Measurements from ENCODE around the gene NIPBL. TPM values are rescaled to one million over a fixed set of nuclear protein-coding genes. Genes with fewer than 3 reads are reported as not detected.

The NIPBL gene
- total and polyA plus RNA-seq, 2 of the 8 experiments (the other 6 are each of a cell fraction or from before 2014, with no cell fraction given) = 21.1 to 53.5 TPM

GRCh38 chr5:36900283-36900682 lies 23.7 kb downstream of the NIPBL start:
- no peak overlapping the region for H3K18ac ChIP-seq (ENCODE audit: extremely low read depth, low read length)
- H2AFZ ChIP-seq (ENCODE audit: low read length) = no peak overlapping the region
- H2BK5ac ChIP-seq (ENCODE audit: low read depth, low read length) = no peak overlapping the region
- no peak overlapping the region for H3K27ac ChIP-seq (ENCODE audit: low read depth, low read length)
- H3K23ac ChIP-seq (ENCODE audit: insufficient read length) = no peak overlapping the region
- H3K79me2 ChIP-seq (ENCODE audit: control insufficient read depth in 1 of 2, insufficient read depth in 2 of 2, low read length in 2 of 2) = peaks cover 9 to 100% of the 10 kb centered on the region in 2 experiments
- POLR2A ChIA-PET (ENCODE audit: partially characterized antibody) = no interaction called here
- H3K36me3 ChIP-seq (ENCODE audit: control insufficient read depth in 2 of 4, insufficient read depth in 4 of 4, low read length in 3 of 4) = no peaks in the 10 kb centered on the region
- CTCF ChIA-PET (ENCODE audit: partially characterized antibody) = no interaction called here
- H3K56ac ChIP-seq (replicated peaks; ENCODE audit: insufficient read length, low read depth, low read length) = no peak overlapping the region
- H3K79me1 ChIP-seq (ENCODE audit: low read depth, low read length) = no peaks in the 10 kb centered on the region; the same call in none of the 2 replicates
- FAIRE-seq (no peak), DNase-seq (ENCODE audit: low read depth in 1 of 2, low spot score in 2 of 2) (no peak)
- no peaks in the 10 kb centered on the region for H3K4me1 ChIP-seq (replicated peaks in 1 of 4; ENCODE audit: control insufficient read depth in 3 of 4, insufficient read depth in 4 of 4, low read length in 3 of 4)
- no peak overlapping the region for H3K4ac ChIP-seq (replicated peaks; ENCODE audit: insufficient read length, low read depth, low read length)
- no peak overlapping the region for H3K9ac ChIP-seq (replicated peaks in 1 of 4; ENCODE audit: extremely low read depth in 1 of 4, low read depth in 3 of 4, low read length in 3 of 4)
- no peak overlapping the region for H4K8ac ChIP-seq (ENCODE audit: extremely low read depth, insufficient read depth, low read length)
- no peak overlapping the region for H4K5ac ChIP-seq (ENCODE audit: insufficient read length, low read depth, low read length)
- 0 out of 4 replicates have a peak, but pooled peaks cover 0 to 3% of the 10 kb centered on the region in 2 experiments for H3K9me3 ChIP-seq (ENCODE audit: insufficient read depth in 2 of 2, low read depth in 1 of 2, low read length in 1 of 2)
- no peak overlapping the region for H4K91ac ChIP-seq (replicated peaks; ENCODE audit: insufficient read length, low read length)
- H3K23me2 ChIP-seq (ENCODE audit: low read depth, low read length) = no peaks in the 10 kb centered on the region
- 86% methylated on average over 2 of the region's 2 CpGs; no CpG with 5 or more reads in 1 of the 2 experiments for WGBS, 2 experiments (ENCODE audit: extremely low coverage in 1 of 2, insufficient coverage in 1 of 2, insufficient read length in 1 of 2, insufficient replicate concordance in 2 of 2, low coverage in 1 of 2, low lambda C conversion rate in 2 of 2, missing lambda C conversion rate in 1 of 2)
- no peak overlapping the region for H2BK20ac ChIP-seq (ENCODE audit: low read length)
- H3K4me2 ChIP-seq (ENCODE audit: insufficient read depth in 1 of 2, low read depth in 2 of 2, low read length in 2 of 2) = no peak overlapping the region
- no peak overlapping the region for H2BK12ac ChIP-seq (ENCODE audit: low read depth, low read length)
- peaks cover 3% of the 10 kb centered on the region in 2 experiments for H4K20me1 ChIP-seq (replicated peaks in 1 of 2; ENCODE audit: control insufficient read depth in 1 of 2, insufficient read depth in 2 of 2, low read length in 2 of 2)
- H2AK5ac ChIP-seq (ENCODE audit: low read depth, low read length) = no peak overlapping the region
- H3K27me3 ChIP-seq (replicated peaks in 1 of 4; ENCODE audit: control insufficient read depth in 3 of 4, extremely low read depth in 1 of 4, insufficient read depth in 3 of 4, low read length in 3 of 4) = no peaks in the 10 kb centered on the region
- H3K14ac ChIP-seq (ENCODE audit: insufficient read length) = no peak overlapping the region
- no peak overlapping the region for H3K4me3 ChIP-seq (ENCODE audit: extremely low read depth in 1 of 4, insufficient read depth in 2 of 4, low read depth in 3 of 4, low read length in 4 of 4)
- no peak overlapping the region for H2BK15ac ChIP-seq (ENCODE audit: low read length)
- no peak overlapping the region for H2BK120ac ChIP-seq (replicated peaks; ENCODE audit: low read depth, low read length)
- no peak for TF ChIP-seq KDM1A (IDR thresholded peaks at IDR 0.05; ENCODE audit: borderline replicate concordance, low read length)

All from H1 (cell line).